ENCODE measurements around the gene JADE1.
A peak's percentile ranks its signal among the peaks of the same experiment; 100 is the strongest.

The JADE1 gene

GRCh38 chr4:128854433-128854832, 44.9 kb downstream of the JADE1 start:
- no peak overlapping the region for H3K4me3 ChIP-seq
- DNase-seq (ENCODE audit: low spot score): no peak
- TF ChIP-seq CTCF (IDR thresholded peaks at IDR 0.05): no peak
- H3K27ac ChIP-seq: no peak overlapping the region

GRCh38 chr4:128855621-128856020, 46.1 kb downstream of the JADE1 start:
- H3K27ac ChIP-seq: no peak overlapping the region
- TF ChIP-seq CTCF (IDR thresholded peaks at IDR 0.05): no peak
- H3K4me3 ChIP-seq: no peak overlapping the region
- no peak for DNase-seq (ENCODE audit: low spot score)

GRCh38 chr4:128856246-128856645, 46.7 kb downstream of the JADE1 start:
- TF ChIP-seq CTCF (IDR thresholded peaks at IDR 0.05): no peak
- Histone ChIP-seq H3K27ac (no peak overlapping the region), H3K4me3 (no peak overlapping the region)
- no peak for DNase-seq (ENCODE audit: low spot score)

- DNase-seq (ENCODE audit: low spot score): no peak
Measured at GRCh38 chr4:128858879-128859671, 49.6 kb downstream of the JADE1 start.

GRCh38 chr4:128859887-128860677, 50.6 kb downstream of the JADE1 start:
- no peak for TF ChIP-seq CTCF (IDR thresholded peaks at IDR 0.05)
- DNase-seq (ENCODE audit: low spot score): no peak
- no peak overlapping the region for H3K4me3 ChIP-seq
- peak overlapping the region in 1 of 2 donors; percentile 26 for H3K27ac ChIP-seq

More at GRCh38 chr4:128858879-128859671, 49.6 kb downstream of the JADE1 start:
- Histone ChIP-seq H3K4me3 (no peak overlapping the region), H3K27ac (peak overlapping the region in 1 of 2 donors; percentile 59)
- TF ChIP-seq CTCF (IDR thresholded peaks at IDR 0.05): no peak

- Histone ChIP-seq H3K4me3 (no peak overlapping the region), H3K27ac (no peak overlapping the region)
- no peak for DNase-seq (ENCODE audit: low spot score)
- TF ChIP-seq CTCF (IDR thresholded peaks at IDR 0.05): no peak
Measured at GRCh38 chr4:128861856-128862518, 52.5 kb downstream of the JADE1 start.

Data from coronary artery (tissue), 2 donors.